GM21526 (cell line): ENCODE data around the gene PRF1.
"Not testable (repeated sequence)": the region's sequence is repeated elsewhere in the genome, so short reads cannot be mapped to it uniquely, and the experiment has no call there.

Experiments
- ATAC-seq: cut with Tn5 transposase; IDR thresholded peaks from one replicate; pipeline ENCODE4 v1.9.1; 2021; ENCODE audit warnings: moderate library complexity; ENCODE audit not compliant: unreplicated experiment, low FRiP score

Gene PRF1

DNA sequence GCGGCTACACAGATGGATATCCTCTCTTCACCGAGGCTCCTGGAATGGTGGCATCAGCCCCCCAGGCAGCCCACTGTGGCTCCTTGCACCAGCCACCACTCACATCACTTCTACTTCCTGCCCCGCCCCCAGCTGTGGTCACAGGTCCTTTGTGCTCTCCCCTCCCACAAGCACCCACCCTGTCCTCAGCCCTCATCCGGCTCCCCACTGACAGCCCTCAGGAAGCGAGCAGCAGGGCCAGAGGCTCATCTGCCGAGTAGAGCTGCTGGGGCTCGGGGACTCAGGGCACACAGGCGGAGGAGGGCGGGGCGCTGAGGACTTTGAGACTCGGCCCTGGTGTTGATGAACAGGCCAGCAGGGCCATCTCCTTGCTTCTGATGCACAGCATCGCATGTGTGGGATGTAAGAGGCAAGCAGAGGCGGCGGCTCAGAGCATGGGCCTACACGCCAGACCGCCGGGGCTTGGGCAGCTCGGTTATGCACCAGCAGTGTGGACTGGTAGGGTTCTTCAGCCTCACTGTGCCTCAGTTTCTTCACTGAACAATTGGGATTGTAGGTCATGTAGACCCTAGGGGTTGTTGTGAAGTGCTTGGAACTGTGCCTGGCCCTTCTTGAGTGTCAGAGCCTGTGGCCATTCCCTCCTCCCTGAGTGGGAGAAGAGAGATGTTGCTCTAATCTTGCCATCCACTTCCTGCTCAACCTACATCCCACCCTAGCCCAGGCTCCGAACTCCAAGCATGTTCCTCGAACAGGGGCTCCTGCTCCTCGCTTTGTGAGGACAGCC, at the start of gene PRF1:
PRF1 (minus strand) TSS at position 77 of the 784 bp plus-strand sequence. CDS start 1,839 bp downstream, outside the sequence.
- no peak for ATAC-seq

DNA sequence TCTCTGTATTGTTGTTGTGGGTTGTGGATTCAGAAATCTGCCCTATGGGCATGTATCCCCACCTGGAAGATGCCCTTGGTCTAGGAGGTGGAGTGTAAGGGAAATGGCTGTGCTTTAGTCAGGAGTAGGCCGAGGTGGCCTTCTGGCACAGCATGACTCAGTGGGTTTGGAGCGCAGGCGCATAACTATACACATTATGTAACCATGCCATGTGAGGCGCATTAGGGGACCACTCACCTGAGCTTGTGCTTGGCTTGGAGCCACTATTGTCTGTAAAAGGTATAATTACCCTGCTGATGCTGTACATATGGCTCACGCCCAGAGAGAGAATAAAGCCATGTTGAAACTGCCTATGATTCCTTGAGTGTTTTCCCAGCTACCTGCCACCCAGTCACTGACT, 49.1 kb upstream of the PRF1 start:
- no peak for ATAC-seq

DNA sequence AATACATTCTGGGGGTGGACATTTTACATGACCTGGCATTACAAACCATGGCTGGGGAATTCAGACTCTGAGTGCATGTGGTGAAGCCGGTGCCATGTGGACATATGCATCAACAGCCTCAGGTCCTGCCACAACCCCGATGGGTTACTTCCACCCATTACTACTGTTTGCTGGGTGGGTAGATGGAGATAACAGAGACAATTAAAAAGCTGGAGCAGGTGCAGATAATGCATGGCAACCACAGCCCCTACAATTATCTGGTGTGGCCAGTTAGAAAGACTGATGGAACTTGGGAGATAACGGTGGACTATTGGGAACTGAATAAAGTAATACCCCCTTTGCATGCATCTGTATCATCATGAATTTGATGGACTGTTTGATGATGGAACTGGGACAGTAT, 48.2 kb upstream of the PRF1 start:
- ATAC-seq, result no peak

DNA sequence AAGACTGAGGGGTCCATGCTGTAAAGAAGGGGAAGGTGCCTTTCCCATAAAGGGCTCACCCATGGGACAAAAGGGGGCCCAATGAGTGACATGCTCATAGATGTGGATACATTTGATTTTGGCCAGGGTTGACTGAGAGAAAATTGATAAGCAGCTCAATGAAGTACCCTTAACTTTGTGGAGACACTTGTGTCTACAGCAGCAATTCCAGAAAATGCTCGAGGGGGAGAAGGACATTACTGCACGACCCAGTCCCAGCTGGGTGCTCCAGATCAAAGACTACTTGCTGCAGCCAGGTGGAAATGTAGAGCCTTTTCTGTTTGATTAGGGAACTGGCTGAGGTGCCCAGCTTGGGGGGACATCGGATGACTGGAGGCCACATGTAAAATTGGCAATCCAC, 47.6 kb upstream of the PRF1 start:
- ATAC-seq, result no peak

DNA sequence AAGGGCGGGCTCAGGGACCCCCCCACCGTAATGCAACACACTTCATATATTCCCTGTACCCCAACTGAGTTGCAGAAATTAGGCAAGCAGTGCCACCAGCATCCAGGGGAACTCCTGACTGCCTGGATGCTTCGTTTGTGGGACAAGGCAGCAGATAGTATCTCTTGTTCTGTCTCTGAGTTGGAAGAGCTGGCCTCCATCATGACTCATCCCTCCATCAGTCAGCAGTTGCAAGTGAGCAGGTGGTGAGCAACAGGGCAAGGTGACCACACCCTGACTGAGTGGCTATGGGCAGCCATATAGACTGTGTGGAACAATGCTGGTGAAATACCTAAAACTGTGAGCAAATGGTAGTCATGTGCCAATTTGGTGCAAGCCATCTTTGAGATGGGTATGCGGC, 47.0 kb upstream of the PRF1 start:
- ATAC-seq, result no peak

DNA sequence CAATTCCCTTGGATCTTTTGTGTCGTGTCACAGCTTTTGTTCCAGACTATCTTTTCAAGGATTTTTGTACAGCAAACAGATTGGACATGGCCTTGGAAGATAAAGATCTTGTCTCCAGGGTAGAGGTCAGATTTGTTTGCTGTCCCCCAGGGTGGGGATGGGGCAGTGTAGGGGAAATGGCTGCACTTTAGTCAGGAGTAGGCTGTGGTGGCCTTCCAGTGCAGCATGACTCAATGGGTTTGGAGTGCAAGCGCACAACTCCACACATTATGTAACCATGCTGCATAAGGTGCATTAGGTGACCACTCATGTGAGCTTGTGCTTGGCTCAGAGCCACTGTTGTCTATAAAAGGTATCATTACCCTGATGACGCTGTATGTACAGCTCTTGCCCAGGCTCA, 45.9 kb upstream of the PRF1 start:
- ATAC-seq, result no peak

DNA sequence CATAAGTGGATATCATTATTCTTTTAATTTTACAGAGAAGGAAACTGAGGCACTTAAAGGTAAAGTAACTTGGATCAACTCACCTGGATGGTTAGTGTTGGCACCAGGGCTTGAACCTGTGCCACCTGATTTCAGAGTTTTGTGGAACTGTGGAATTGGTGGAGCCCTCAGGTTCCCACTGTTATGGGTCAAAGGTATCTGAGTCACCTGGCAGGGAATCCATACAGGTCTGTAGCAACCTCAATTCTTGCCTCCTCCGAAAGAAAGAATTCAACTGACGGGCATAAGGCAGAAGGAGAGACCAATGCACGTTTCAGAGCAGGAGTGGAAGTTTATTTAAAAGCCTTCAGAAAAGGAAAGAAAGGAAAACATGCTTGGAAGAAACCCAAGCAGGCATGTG, 44.5 kb upstream of the PRF1 start:
- no peak for ATAC-seq

DNA sequence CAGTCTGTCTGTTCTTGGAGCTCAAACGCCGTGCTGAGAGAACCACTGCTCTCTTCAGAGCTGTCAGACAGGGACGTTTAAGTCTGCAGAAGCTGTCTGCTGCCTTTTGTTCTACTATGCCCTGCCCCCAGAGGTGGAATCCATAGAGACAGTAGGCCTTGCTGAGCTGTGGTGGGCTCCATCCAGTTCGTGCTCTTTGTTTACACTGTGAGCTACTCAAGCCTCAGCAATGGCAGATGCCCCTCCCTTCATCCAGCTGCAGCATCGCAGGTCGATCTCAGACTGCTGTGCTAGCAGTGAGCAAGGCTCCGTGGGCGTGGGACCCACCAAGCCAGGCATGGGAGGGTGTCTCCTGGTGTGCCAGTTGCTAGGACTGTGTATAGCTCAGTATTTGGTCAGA, 42.4 kb upstream of the PRF1 start:
- ATAC-seq, result not testable (repeated sequence)

DNA sequence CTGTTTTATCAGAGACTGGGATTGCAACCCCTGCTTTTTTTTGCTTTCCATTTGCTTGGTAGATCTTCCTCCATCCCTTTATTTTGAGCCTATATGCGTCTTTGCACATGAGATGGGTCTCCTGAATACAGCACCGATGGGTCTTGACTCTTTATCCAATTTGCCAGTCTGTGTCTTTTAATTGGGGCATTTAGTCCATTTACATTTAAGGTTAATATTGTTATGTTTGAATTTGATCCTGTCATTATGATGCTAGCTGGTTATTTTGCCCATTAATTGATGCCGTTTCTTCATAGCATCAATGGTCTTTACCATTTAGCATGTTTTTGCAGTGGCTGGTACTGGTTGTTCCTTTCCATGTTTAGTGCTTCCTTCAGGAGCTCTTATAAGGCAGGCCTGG, 40.7 kb upstream of the PRF1 start:
- not testable (repeated sequence) for ATAC-seq

DNA sequence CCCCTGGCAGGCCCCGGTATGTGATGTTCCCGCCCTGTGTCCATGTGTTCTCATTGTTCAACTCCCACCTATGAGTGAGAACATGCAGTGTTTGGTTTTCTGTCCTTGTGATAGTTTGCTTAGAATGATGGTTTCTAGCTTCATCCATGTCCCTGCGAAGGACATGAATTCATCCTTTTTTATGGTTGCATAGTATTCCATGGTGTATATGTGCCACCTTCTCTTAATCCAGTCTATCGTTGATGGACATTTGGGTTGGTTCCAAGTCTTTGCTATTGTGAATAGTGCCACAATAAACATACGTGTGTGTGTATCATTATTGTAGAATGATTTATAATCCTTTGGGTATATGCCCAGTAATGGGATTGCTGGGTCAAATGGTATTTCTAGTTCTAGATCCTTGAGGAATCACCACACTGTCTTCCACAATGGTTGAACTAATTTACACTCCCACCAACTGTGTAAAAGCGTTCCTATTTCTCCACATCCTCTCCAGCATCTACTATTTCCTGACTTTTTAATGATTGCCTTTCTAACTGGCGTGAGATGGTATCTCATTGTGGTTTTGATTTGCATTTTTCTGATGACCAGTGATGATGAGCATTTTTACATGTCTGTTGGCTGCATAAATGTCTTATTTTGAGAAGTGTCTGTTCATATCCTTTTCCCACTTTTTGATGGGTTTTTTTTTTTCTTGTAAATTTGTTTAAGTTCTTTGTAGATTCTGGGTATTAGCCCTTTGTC, 37.3 kb upstream of the PRF1 start:
- not testable (repeated sequence) for ATAC-seq

DNA sequence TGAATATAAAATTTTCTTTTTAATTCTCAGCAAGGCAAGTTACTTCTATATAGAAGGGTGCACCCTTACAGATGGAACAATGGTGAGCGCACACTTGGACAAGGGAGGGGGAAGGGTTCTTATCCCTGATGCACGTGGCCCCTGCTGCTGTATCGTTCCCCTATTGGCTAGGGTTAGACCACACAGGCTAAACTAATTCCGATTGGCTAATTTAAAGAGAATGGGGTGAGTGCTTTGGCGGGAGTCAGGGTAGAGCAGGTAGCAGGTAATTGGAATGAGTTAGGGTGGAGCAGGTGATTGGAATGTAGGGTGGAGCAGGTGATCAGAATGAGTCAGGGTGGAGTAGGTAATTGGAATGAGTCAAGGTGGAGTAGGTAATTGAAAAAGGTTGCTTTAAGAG, 32.0 kb upstream of the PRF1 start:
- not testable (repeated sequence) for ATAC-seq

DNA sequence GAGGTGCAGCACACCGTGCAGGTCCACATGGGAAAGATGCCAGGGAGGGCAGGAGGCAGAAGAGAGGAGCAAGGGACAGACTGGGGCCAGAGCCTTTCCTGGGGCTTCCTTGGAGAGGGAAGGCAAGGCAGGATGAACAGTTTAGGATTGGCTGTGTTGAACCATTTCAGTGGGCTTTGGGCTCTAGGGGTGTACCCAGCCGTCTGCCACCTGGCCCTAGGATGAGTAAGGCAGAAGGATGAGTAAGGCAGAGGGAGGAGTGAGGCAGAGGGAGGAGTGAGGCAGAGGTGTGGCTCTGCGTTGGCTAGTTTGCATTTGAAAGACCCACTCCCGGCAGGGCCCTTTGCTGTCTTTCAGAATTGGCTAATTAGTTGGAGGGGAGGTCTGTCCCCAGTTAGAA, 31.5 kb upstream of the PRF1 start:
- ATAC-seq, result no peak

DNA sequence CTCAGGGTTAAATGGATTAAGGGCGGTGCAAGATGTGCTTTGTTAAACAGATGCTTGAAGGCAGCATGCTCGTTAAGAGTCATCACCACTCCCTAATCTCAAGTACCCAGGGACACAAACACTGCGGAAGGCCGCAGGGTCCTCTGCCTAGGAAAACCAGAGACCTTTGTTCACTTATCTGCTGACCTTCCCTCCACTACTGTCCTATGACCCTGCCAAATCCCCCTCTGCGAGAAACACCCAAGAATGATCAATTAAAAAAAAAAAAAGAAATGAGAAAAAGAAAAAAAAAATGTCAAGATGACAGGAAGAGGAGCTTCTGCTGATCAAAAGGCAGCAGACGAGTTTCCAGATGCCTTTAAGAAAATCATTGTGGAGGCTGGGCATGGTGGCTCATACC, 29.2 kb upstream of the PRF1 start:
- not testable (repeated sequence) for ATAC-seq

DNA sequence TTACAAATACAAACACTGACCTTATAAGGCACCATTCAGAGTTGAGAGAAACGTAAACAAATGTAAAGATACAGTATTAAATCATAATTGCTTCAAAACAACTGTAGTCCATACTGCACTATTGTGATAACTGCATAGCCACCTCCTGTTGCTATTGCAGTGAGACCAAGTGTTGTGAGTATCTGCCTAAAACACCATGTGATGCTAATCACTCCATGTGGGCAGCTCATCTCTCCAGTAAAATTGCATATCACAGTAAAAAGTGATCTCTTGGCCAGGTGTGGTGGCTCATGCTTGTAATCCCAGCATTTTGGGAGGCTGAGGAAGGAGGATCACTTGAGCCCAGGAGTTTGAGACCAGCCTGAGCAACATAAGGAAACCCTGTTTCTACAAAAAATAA, 26.8 kb upstream of the PRF1 start:
- ATAC-seq, result no peak

DNA sequence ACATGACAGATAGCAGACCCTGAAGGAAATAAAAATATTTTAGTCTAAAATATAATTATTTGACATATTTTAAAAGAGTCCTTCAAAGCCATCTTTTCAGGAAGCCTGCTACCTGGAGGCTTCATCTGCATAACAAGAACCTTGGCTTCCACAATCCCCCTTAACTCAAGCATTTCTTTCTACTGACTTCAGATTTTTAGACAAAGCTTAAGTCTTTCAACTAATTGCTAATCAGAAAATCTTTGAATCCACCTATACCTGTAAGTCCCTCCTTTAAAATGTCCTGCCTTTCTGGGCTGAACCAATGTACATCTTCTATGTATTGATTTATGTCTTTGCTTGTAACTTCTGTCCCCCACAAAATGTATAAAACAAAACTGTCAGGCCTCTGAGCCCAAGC, 23.5 kb upstream of the PRF1 start:
- no peak for ATAC-seq

DNA sequence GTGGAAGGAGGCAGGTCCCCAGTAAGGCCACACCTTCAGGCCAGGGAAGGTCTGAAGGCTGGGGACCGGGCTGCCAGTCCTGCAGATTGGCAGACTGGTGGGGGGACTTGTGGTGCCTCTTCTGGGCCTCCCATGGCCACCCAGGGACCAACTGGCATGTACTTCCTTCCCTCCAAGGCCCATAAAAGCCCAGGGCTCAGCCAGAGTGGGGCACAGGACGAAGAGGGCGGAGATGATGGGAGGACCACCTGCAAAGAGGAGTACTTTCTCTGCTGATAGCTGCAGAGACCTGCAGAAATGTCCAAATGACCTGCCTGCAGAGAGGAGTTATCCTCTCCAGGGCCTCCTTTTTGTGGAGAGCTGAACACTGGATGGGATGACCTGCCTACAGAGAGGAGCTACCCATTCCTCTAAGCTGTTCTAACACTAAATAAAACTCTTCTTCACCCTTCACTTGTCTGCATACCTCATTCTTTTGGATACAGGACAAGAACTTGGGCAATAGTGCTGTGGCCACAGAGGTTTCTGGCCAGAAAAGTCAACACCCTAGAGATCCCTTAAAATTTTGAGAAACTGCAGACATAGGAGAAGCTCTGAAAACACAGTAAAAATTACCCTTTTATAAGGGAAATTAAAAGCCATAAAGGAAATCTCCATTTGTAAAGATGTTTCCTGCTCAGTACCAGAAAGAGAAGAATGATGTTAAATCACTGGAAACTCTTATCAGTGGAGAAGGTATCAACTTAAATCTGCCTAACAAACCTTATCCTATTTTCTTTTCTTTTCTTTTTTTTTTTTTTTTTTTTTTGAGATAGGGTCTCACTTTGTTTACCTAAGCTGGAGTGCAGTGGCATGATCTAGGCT, 20.7 kb upstream of the PRF1 start:
- no peak for ATAC-seq

DNA sequence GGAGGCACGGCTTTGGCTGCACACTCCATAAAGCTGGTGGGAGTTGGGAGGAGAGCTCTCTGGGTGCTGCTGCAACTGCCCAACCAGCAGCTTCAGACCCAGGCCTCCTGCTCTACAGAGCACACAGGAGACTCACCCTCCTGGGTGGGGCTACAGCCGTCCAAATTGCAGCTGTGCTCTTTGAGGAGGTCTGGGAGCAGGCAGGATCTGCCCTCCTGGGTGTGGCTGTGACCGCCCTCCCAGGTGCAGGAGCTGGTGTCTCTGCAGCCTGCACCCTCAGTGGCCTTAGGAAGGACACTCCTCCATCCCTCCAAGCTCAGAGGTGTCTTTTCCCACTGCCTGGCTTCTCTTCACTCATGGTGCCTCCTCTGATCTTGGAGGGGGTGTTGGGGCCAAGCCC, 20.0 kb upstream of the PRF1 start:
- no peak for ATAC-seq

DNA sequence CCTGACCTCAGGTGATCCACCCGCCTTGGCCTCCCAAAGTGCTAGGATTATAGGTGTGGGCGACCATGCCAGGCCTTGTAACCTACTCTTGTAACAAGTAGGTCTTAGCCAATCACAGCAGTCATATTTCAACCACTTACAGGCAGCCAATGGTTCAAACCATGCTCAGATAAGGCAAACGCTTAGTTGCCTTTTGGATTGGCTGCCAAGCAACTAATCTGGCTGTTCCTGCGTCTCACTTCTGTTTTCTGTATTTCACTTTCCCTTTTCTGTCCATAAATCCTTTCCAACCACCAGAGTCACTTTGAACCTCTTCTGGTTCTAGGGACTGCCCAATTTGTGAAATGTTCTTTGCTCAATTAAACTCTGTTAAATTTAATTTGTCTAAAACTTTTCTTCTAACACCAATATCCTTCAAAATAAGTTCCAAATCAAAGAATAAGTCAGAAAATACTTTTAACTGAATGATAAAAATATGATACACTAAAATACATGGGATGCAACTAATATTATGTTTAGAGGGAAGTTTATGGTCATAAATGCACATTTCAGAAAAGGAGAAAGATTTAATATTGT, 19.1 kb upstream of the PRF1 start:
- ATAC-seq, result no peak

DNA sequence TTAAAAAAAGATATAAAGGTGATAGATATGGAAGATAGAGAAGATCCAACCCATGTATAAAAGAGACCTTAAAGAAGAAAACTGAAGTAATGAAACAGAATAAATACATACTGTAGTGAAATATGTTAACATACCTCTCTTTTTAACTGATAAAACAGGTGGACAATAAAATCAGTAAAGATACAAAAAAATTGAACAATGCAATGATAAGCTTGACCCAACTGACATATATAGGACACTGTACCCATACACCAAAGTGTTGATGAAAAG, 17.4 kb upstream of the PRF1 start:
- no peak for ATAC-seq

DNA sequence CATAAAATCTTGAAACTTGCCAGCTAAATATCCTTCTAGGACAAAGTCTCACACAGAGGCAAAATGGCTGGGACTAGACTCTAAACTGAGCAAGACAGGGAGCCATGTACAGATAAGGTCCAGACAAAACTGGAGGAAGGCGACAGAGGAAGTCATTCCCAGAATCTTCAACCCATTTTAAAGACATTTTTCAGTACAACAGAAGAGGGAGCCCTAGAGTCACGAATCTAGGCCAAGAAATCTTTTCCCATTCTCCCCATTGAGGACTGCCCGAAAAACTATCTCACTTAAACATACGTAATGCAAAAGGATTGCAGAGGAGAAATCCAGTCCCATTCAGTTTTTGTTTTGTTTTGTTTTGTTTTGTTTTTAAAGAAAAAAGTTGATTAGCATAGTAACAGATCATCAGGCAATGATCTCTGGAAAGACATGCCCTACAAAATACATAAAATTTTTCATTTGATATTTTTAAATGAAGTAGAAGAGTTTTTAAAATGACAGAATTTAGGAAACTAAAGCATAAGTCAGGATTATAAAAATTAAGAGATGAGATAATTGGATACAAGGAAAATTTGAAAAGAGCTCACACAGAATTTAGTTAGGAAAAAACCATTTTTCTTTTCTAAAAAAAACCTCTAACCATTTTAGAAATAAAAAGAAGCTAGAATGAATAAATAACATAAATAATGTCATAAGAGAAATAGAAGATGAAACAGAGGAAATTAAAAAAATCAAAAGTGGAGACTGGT, 16.9 kb upstream of the PRF1 start:
- ATAC-seq, result no peak
